IPS-15b (cell line): ENCODE results near the gene SOX9.

ENCODE experiments used
- H3K27me3 ChIP-seq: one replicate; pipeline ENCODE4 v1.6.1; 2013; ENCODE audit warnings: low read length; ENCODE audit not compliant: control insufficient read depth, insufficient read depth
- H3K36me3 ChIP-seq: one replicate; pipeline ENCODE4 v1.6.1; 2013; ENCODE audit warnings: low read length; ENCODE audit not compliant: control insufficient read depth, insufficient read depth
- H3K4me1 ChIP-seq: one replicate; pipeline ENCODE4 v1.6.1; 2013; ENCODE audit warnings: mild to moderate bottlenecking, low read length; ENCODE audit not compliant: control insufficient read depth, insufficient read depth
- H3K4me3 ChIP-seq: one replicate; pipeline ENCODE4 v1.5.1; 2013; ENCODE audit warnings: low read depth, low read length
- H3K9ac ChIP-seq: one replicate; pipeline ENCODE4 v1.6.1; 2013; ENCODE audit warnings: low read depth, mild to moderate bottlenecking, low read length
- H3K9me3 ChIP-seq: one replicate; pipeline ENCODE4 v1.6.1; 2013; ENCODE audit warnings: mild to moderate bottlenecking, low read length; ENCODE audit not compliant: control insufficient read depth, insufficient read depth

Gene SOX9

GRCh38 chr17:72152387-72152929 lies 31.6 kb downstream of the SOX9 start:
- H3K9me3 ChIP-seq: no peaks in the 10 kb centered on the region
- H3K36me3 ChIP-seq: no peaks in the 10 kb centered on the region
- peaks cover 27% of the 10 kb centered on the region for H3K4me1 ChIP-seq
- no peaks in the 10 kb centered on the region for H3K27me3 ChIP-seq
- H3K9ac ChIP-seq: no peak overlapping the region
- no peak overlapping the region for H3K4me3 ChIP-seq

- H3K9ac ChIP-seq: no peak overlapping the region
- H3K27me3 ChIP-seq: no peaks in the 10 kb centered on the region
- H3K4me3 ChIP-seq: no peak overlapping the region
- no peaks in the 10 kb centered on the region for H3K9me3 ChIP-seq
- peaks cover 2% of the 10 kb centered on the region for H3K4me1 ChIP-seq
- H3K36me3 ChIP-seq: no peaks in the 10 kb centered on the region
Observed at GRCh38 chr17:72158895-72159885, 38.4 kb downstream of the SOX9 start.

GRCh38 chr17:72162569-72162968 lies 41.7 kb downstream of the SOX9 start:
- Histone ChIP-seq H3K9me3 (no peaks in the 10 kb centered on the region), H3K36me3 (no peaks in the 10 kb centered on the region), H3K4me1 (peaks cover 19% of the 10 kb centered on the region), H3K4me3 (no peak overlapping the region), H3K9ac (no peak overlapping the region), H3K27me3 (peaks cover 2% of the 10 kb centered on the region)

- Histone ChIP-seq H3K4me1 (peaks cover 19% of the 10 kb centered on the region), H3K9ac (no peak overlapping the region), H3K4me3 (no peak overlapping the region), H3K27me3 (peaks cover 3% of the 10 kb centered on the region), H3K36me3 (no peaks in the 10 kb centered on the region), H3K9me3 (no peaks in the 10 kb centered on the region)
Observed at GRCh38 chr17:72163474-72163873, 42.7 kb downstream of the SOX9 start.

- H3K9ac ChIP-seq: no peak overlapping the region
- H3K4me1 ChIP-seq: peaks cover 19% of the 10 kb centered on the region
- H3K27me3 ChIP-seq: peaks cover 3% of the 10 kb centered on the region
- H3K36me3 ChIP-seq: no peaks in the 10 kb centered on the region
- no peak overlapping the region for H3K4me3 ChIP-seq
- H3K9me3 ChIP-seq: no peaks in the 10 kb centered on the region
Observed at GRCh38 chr17:72164158-72164739, 43.4 kb downstream of the SOX9 start.

- no peak overlapping the region for H3K4me3 ChIP-seq
- H3K9me3 ChIP-seq: no peaks in the 10 kb centered on the region
Observed at GRCh38 chr17:72165192-72165866, 44.5 kb downstream of the SOX9 start.

GRCh38 chr17:72165867-72166439 lies 45.1 kb downstream of the SOX9 start:
- Histone ChIP-seq H3K9me3 (no peaks in the 10 kb centered on the region), H3K4me3 (no peak overlapping the region), H3K9ac (no peak overlapping the region), H3K27me3 (peaks cover 3% of the 10 kb centered on the region), H3K36me3 (no peaks in the 10 kb centered on the region), H3K4me1 (peaks cover 19% of the 10 kb centered on the region)

More at GRCh38 chr17:72165192-72165866, 44.5 kb downstream of the SOX9 start:
- Histone ChIP-seq H3K9ac (no peak overlapping the region), H3K4me1 (peaks cover 19% of the 10 kb centered on the region), H3K36me3 (no peaks in the 10 kb centered on the region), H3K27me3 (peaks cover 3% of the 10 kb centered on the region)

GRCh38 chr17:72167593-72167992 lies 46.8 kb downstream of the SOX9 start:
- H3K4me1 ChIP-seq: peaks cover 19% of the 10 kb centered on the region
- no peak overlapping the region for H3K9ac ChIP-seq

GRCh38 chr17:72169823-72170222 lies 49.0 kb downstream of the SOX9 start:
- Histone ChIP-seq H3K9me3 (no peaks in the 10 kb centered on the region), H3K27me3 (peaks cover 3% of the 10 kb centered on the region), H3K4me3 (no peak overlapping the region), H3K9ac (no peak overlapping the region), H3K36me3 (no peaks in the 10 kb centered on the region), H3K4me1 (peaks cover 12% of the 10 kb centered on the region)

More at GRCh38 chr17:72167593-72167992, 46.8 kb downstream of the SOX9 start:
- Histone ChIP-seq H3K36me3 (no peaks in the 10 kb centered on the region), H3K4me3 (no peak overlapping the region), H3K27me3 (peaks cover 3% of the 10 kb centered on the region), H3K9me3 (no peaks in the 10 kb centered on the region)

GRCh38 chr17:72171703-72172667 lies 51.2 kb downstream of the SOX9 start:
- Histone ChIP-seq H3K9me3 (no peaks in the 10 kb centered on the region), H3K36me3 (no peaks in the 10 kb centered on the region), H3K27me3 (peaks cover 3% of the 10 kb centered on the region), H3K4me1 (peaks cover 5% of the 10 kb centered on the region), H3K4me3 (no peak overlapping the region), H3K9ac (no peak overlapping the region)
